ENCODE measurements around the gene PXDC1. TPM values are rescaled to one million over a fixed set of nuclear protein-coding genes. Genes with fewer than 3 reads are reported as not detected.
A peak's percentile ranks its signal among the peaks of the same experiment; 100 is the strongest.

PXDC1 gene
- total RNA-seq, 1 experiment from 2014 or later: 36.2 TPM

DNA sequence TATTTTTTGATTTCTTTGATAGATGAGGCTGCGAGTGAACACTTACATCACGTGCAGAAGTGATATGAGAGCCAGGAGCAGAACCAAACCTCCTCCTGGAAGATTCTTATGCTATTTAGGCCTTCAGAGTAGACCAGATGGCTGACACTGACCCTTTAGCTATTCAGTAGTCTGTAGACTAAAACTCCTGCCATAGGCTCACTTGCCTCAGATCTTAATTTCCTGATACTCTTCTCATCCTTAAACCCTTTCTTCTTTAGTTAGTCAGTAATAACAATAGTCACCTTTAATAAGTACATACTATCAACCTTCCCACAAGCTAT, 45.2 kb upstream of the PXDC1 start:
- ChIA-PET CTCF (no interaction called here), POLR2A (no interaction called here)
- Histone ChIP-seq H3K27me3 (ENCODE audit: control insufficient read depth, insufficient read depth, low read length) (no peaks in the 10 kb centered on the region), H3K36me3 (ENCODE audit: control insufficient read depth, insufficient read depth, low read length) (no peaks in the 10 kb centered on the region), H3K27ac (ENCODE audit: low read length) (peak overlapping the region; percentile 15; the same call in 1 of the 2 replicates), H3K9me3 (ENCODE audit: control insufficient read depth, insufficient read depth, low read depth, low read length) (no peaks in the 10 kb centered on the region), H3K4me1 (ENCODE audit: control insufficient read depth, insufficient read depth, low read length) (peaks cover 4% of the 10 kb centered on the region), H3K4me3 (ENCODE audit: low read depth in 2 of 2, low read length in 2 of 2) (no peak overlapping the region)
- in situ Hi-C loops (cut with HindIII; ENCODE audit: low pct_unique_long_range_greater_than_20kb, low sequenced_read_pairs) (no loop called here), intact Hi-C loops (cut with micrococcal nuclease; ENCODE audit: unreplicated experiment) (no loop called here)
- ATAC-seq (no peak), DNase-seq (ENCODE audit: low read depth, low spot score) (no peak)
- no TSS peak for BruUV-seq (replicated peaks)
- TF ChIP-seq POLR2AphosphoS5 (IDR thresholded peaks at IDR 0.05; ENCODE audit: low read depth, low read length) (no peak), SIN3A (IDR thresholded peaks at IDR 0.05; ENCODE audit: borderline replicate concordance, insufficient read depth, low read depth, low read length) (no peak), TCF7L2 (IDR thresholded peaks at IDR 0.05; ENCODE audit: low read depth, low read length) (no peak)
- TF ChIP-seq, protein P1, sequence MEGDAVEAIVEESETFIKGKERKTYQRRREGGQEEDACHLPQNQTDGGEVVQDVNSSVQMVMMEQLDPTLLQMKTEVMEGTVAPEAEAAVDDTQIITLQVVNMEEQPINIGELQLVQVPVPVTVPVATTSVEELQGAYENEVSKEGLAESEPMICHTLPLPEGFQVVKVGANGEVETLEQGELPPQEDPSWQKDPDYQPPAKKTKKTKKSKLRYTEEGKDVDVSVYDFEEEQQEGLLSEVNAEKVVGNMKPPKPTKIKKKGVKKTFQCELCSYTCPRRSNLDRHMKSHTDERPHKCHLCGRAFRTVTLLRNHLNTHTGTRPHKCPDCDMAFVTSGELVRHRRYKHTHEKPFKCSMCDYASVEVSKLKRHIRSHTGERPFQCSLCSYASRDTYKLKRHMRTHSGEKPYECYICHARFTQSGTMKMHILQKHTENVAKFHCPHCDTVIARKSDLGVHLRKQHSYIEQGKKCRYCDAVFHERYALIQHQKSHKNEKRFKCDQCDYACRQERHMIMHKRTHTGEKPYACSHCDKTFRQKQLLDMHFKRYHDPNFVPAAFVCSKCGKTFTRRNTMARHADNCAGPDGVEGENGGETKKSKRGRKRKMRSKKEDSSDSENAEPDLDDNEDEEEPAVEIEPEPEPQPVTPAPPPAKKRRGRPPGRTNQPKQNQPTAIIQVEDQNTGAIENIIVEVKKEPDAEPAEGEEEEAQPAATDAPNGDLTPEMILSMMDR (IDR thresholded peaks at IDR 0.05): no peak
- TF ChIP-seq, protein P2, sequence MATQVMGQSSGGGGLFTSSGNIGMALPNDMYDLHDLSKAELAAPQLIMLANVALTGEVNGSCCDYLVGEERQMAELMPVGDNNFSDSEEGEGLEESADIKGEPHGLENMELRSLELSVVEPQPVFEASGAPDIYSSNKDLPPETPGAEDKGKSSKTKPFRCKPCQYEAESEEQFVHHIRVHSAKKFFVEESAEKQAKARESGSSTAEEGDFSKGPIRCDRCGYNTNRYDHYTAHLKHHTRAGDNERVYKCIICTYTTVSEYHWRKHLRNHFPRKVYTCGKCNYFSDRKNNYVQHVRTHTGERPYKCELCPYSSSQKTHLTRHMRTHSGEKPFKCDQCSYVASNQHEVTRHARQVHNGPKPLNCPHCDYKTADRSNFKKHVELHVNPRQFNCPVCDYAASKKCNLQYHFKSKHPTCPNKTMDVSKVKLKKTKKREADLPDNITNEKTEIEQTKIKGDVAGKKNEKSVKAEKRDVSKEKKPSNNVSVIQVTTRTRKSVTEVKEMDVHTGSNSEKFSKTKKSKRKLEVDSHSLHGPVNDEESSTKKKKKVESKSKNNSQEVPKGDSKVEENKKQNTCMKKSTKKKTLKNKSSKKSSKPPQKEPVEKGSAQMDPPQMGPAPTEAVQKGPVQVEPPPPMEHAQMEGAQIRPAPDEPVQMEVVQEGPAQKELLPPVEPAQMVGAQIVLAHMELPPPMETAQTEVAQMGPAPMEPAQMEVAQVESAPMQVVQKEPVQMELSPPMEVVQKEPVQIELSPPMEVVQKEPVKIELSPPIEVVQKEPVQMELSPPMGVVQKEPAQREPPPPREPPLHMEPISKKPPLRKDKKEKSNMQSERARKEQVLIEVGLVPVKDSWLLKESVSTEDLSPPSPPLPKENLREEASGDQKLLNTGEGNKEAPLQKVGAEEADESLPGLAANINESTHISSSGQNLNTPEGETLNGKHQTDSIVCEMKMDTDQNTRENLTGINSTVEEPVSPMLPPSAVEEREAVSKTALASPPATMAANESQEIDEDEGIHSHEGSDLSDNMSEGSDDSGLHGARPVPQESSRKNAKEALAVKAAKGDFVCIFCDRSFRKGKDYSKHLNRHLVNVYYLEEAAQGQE (IDR thresholded peaks at IDR 0.05; ENCODE audit: insufficient read depth in 1 of 2, low read depth in 2 of 2, low read length in 1 of 2): no peak

DNA sequence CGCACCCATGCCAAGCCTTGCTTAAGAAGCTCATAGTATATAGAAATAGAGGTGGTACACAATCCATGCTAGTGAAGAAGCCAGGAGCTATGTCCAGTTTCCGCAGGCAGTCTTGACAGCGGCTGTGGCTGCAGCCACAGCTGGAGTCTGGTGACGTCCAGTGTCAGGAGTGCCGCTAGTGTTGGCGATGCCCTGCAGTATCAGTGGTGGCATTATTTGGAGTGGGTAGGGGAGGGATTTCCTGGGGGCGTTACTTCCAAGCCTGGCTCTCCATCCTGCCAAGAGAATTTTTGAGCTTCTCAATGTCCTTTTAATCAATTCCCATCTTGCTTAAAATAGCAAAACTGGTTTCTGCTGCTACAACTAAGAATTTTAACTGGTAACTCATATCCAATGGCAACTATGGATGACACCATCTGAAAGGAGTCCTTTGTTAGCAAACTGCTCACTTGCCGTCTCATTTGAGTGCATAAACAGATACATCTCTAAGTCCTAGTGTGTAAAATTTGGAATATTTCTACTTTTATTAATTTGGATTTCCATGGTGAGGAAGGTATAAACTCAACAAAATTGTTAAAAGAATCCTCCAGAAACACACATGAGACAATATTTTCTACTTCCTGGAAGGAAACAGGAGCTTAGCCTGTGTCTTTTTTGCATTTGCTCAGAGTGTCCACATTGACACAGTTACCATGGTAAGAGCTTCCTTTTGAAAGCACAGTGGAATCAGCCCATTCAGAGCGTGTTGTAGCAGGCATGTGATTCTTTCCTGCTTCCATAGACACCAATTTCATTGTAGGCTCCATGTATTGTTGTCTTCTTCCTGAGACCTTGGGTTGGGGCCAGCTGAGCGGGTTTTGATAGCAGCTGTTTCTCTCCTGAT, 44.6 kb upstream of the PXDC1 start:
- Histone ChIP-seq H3K27me3 (ENCODE audit: control insufficient read depth, insufficient read depth, low read length) (no peaks in the 10 kb centered on the region), H3K9me3 (ENCODE audit: control insufficient read depth, insufficient read depth, low read depth, low read length) (no peaks in the 10 kb centered on the region), H3K36me3 (ENCODE audit: control insufficient read depth, insufficient read depth, low read length) (no peaks in the 10 kb centered on the region), H3K4me3 (ENCODE audit: low read depth in 2 of 2, low read length in 2 of 2) (no peak overlapping the region), H3K4me1 (ENCODE audit: control insufficient read depth, insufficient read depth, low read length) (peaks cover 4% of the 10 kb centered on the region), H3K27ac (ENCODE audit: low read length) (peak overlapping the region; percentile 15; the same call in 1 of the 2 replicates)
- in situ Hi-C loops (cut with HindIII; ENCODE audit: low pct_unique_long_range_greater_than_20kb, low sequenced_read_pairs) (no loop called here), intact Hi-C loops (cut with micrococcal nuclease; ENCODE audit: unreplicated experiment) (no loop called here)
- no peak for TF ChIP-seq TCF7L2 (IDR thresholded peaks at IDR 0.05; ENCODE audit: low read depth, low read length)
- TF ChIP-seq, protein P2 (IDR thresholded peaks at IDR 0.05; ENCODE audit: insufficient read depth in 1 of 2, low read depth in 2 of 2, low read length in 1 of 2): no peak
- ATAC-seq (no peak), DNase-seq (ENCODE audit: low read depth, low spot score) (no peak)
- POLR2A ChIA-PET: no interaction called here
- no TSS peak for BruUV-seq (replicated peaks)
- CTCF ChIA-PET: interaction anchor here (0.6 kb wide), 1 partner anchor 27 kb away, joined by 5 read pairs; no protein-coding TSS in a partner anchor

All from Panc1 (cell line).